B cell (primary cell): ENCODE data around the gene GPBP1L1.

Source experiments
- CTCF ChIP-seq: fragments of 200-600 bp; IDR thresholded peaks from one replicate; pipeline ENCODE4 v1.8.0; 2022; ENCODE audit warnings: antibody characterized with exemption, mild to moderate bottlenecking
- EZH2 ChIP-seq: IDR thresholded peaks from 2 replicates; pipeline ENCODE4 v1.6.1; 2012; ENCODE audit warnings: borderline replicate concordance, low read depth, mild to moderate bottlenecking, moderate library complexity, low read length; ENCODE audit not compliant: insufficient read depth, poor library complexity, severe bottlenecking

- TF ChIP-seq CTCF (no peak), EZH2 (no peak)
These were observed 103.1 kb downstream of the GPBP1L1 start for GRCh38 chr1:45583264-45583665.
